Aorta (tissue), 5 donors: ENCODE measurements around the gene CCDC88C. TPM values are rescaled to one million over a fixed set of nuclear protein-coding genes. Genes with fewer than 3 reads are reported as not detected.

Experiments used
- ATAC-seq: fragments of 200-7000 bp; cut with Tn5 transposase; one replicate; pipeline ENCODE4 v1.9.1; 2022; ENCODE audit warnings: moderate library complexity; ENCODE audit not compliant: low FRiP score
- DNase-seq, 2 donors: peaks; one replicate each; pipeline ENCODE4 v3.0.0-alpha.2; 2020
- H3K27ac ChIP-seq, 2 donors: one replicate each; pipeline ENCODE4 v1.5.1; 2013; ENCODE audit warnings: low read length in 2 of 2, mild to moderate bottlenecking in 2 of 2, moderate library complexity in 2 of 2, control low read depth in 1 of 2, inconsistent platforms in 1 of 2, low read depth in 1 of 2
- H3K27me3 ChIP-seq, 2 donors: one replicate each; pipeline ENCODE4 v1.6.1; 2013; ENCODE audit warnings: control low read depth in 1 of 2, low read length in 1 of 2, mild to moderate bottlenecking in 1 of 2, moderate library complexity in 1 of 2; ENCODE audit not compliant: insufficient read depth in 2 of 2, control insufficient read depth in 1 of 2
- H3K36me3 ChIP-seq, 2 donors: one replicate each; pipeline ENCODE4 v1.6.1; 2013; ENCODE audit warnings: control low read depth in 1 of 2, low read length in 1 of 2, mild to moderate bottlenecking in 1 of 2; ENCODE audit not compliant: insufficient read depth in 2 of 2, control insufficient read depth in 1 of 2
- H3K4me1 ChIP-seq, 2 donors: one replicate each; pipeline ENCODE4 v1.6.1; 2013; ENCODE audit warnings: low read length in 2 of 2, control low read depth in 1 of 2, mild to moderate bottlenecking in 1 of 2, moderate library complexity in 1 of 2; ENCODE audit not compliant: insufficient read depth in 2 of 2, control insufficient read depth in 1 of 2
- H3K4me3 ChIP-seq, 2 donors: one replicate each; pipeline ENCODE4 v1.5.1; 2013; ENCODE audit warnings: low read length in 2 of 2, control low read depth in 1 of 2, mild to moderate bottlenecking in 1 of 2
- H3K9me3 ChIP-seq: one replicate; pipeline ENCODE4 v1.6.1; 2013; ENCODE audit warnings: mild to moderate bottlenecking, low read length; ENCODE audit not compliant: control insufficient read depth
- WGBS, 2 donors: extraction: QIAGEN DNeasy Blood & Tissue Kit; methylation state at CpG; one replicate each; pipeline ENCODE4 v1.1.7; 2013; 5-methylcytosine and 5-hydroxymethylcytosine counted together
- intact Hi-C, 2 donors: fragments of 100-400 bp; cut with DNase I; formaldehyde crosslinking; loops; one replicate each; pipeline versions ENCODE4 v1.14.2 to v1.15.0; 2022
- polyA plus RNA-seq, 2 donors: library from polyadenylated mRNA; stranded (reverse); fragments of 200-250 nt; gene quantifications; one replicate each; pipeline ENCODE4 v1.2.3, GENCODE V29; 2013
- total RNA-seq, 2 donors: library from RNA; stranded (reverse); fragmentation: NEBNext Ultra II Directional; extraction: Animal tissue kit (Norgen Biotek cat#: 25700); gene quantifications; one replicate each; pipeline ENCODE4 v1.2.1, GENCODE V29; 2021
- donor health status: healthy with polysubstance abuse.
- donor health status: Bipolar disorder and iron deficiency.
- donor health status: DM: no; HTN: no; CAD: no.
- donor health status: DM: no; HTN: no; CAD: no.
- donor health status: DM: yes; HTN: yes; CAD: no.

CCDC88C gene
- total and polyA plus RNA-seq, 4 donors, result 0.33 to 18.4 (median 6.1) TPM

DNA sequence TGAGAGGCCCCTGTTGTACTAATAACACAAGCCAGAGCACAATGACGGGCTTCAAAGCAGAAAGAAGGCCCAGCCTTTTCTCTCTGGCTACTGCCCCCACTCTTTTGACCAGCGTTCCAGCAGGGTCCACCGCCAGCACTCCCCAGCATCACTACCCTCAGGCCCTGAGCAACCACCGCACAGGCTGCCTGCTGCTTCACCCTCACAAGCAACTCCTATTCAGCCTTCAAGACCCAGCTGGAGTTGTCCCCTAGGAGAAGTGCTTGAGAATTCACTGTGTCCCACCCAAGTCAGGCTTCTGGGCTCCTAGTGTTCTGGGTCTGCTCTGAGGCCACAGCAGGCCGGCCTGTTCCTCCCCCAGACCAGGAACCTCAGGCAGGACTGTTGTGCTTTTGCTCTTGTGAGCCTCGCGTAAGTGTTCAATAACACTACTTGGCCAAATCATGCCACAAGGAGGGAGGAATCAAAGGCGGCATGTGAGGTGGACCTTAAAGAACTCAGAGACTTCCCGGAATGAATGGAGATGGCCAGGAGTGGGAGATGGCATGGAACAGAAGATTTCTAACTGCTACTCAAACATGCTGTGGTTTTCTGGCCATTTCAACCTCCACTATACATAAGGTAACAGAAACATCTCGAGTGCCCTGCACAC, 89.8 kb downstream of the CCDC88C start:
- 93% methylated on average over 10 of the region's 10 CpGs for WGBS, 2 donors
- no peak overlapping the region for H3K4me3 ChIP-seq
- ATAC-seq (no peak), DNase-seq (peak in 1 of 2 donors; percentile 56)
- no peaks in the 10 kb centered on the region for H3K27me3 ChIP-seq
- no peaks in the 10 kb centered on the region for H3K9me3 ChIP-seq
- H3K4me1 ChIP-seq, result no peaks in the 10 kb centered on the region
- H3K27ac ChIP-seq, result no peak overlapping the region
- intact Hi-C loops, result no loop called here
- H3K36me3 ChIP-seq, result no peaks in the 10 kb centered on the region

DNA sequence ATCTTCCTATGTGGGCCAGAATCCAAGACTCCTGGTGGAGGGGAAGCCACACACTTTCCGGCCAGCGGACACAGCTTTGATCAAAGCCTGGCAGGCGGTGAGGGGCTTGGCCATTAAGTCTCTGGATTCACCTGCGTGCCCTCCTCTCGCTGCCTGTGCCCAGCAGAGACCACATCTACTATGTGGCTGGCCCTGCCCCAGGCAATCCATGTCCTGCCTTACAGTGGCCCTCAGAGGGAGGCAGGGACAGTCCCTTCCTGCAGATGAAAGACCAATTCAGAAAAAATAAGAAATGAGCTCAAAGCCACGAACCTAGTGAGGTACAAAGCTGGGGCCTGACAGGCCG, 90.4 kb downstream of the CCDC88C start:
- intact Hi-C loops, result no loop called here
- Histone ChIP-seq H3K27ac (no peak overlapping the region), H3K36me3 (no peaks in the 10 kb centered on the region), H3K4me3 (no peak overlapping the region), H3K27me3 (no peaks in the 10 kb centered on the region), H3K4me1 (no peaks in the 10 kb centered on the region), H3K9me3 (no peaks in the 10 kb centered on the region)
- peak in 1 of 2 donors; percentile 63 for DNase-seq
- ATAC-seq, result no peak
- WGBS, 2 donors, result 94 to 95% methylated on average over 7 of the region's 7 CpGs

DNA sequence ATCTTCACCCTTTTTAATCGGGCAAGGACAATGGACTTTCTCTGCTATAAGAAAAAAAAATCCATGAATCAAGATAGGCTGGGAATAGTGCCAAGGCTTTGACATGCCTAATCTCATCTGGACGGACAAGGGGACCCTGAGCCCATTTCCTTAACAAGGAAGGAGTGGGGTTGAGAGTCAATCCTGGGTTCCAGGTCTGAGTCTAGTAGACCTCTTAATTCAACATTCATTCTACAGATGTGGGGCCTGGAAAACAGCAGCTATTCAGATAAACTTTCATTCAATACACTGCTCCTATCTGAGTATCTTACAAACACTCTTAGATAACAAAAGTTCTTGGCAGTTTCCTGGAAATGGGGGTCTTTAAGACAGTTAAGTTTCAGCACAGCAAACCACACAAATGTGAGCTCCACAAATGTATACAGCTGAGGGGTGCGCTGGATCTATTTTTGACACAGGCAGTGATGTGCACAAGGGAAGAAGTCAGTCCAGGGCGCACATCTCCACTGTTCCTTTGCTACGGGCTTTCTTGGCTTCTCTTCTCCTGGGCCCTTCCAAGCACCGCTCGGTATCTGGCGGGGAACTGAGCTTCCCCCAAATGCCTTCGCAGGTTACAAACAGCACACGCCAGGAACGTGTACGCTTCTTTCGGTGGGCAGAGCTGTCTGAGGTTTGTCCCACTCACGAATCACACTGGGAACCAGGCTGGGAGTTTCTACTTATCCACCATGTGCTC, 90.9 kb downstream of the CCDC88C start:
- ATAC-seq, result no peak
- intact Hi-C loops, result no loop called here
- Histone ChIP-seq H3K4me1 (no peaks in the 10 kb centered on the region), H3K9me3 (no peaks in the 10 kb centered on the region), H3K27me3 (no peaks in the 10 kb centered on the region), H3K27ac (no peak overlapping the region), H3K36me3 (no peaks in the 10 kb centered on the region), H3K4me3 (no peak overlapping the region)
- peak in 1 of 2 donors; percentile 0 for DNase-seq
- 87 to 89% methylated on average over 14 of the region's 14 CpGs for WGBS, 2 donors

DNA sequence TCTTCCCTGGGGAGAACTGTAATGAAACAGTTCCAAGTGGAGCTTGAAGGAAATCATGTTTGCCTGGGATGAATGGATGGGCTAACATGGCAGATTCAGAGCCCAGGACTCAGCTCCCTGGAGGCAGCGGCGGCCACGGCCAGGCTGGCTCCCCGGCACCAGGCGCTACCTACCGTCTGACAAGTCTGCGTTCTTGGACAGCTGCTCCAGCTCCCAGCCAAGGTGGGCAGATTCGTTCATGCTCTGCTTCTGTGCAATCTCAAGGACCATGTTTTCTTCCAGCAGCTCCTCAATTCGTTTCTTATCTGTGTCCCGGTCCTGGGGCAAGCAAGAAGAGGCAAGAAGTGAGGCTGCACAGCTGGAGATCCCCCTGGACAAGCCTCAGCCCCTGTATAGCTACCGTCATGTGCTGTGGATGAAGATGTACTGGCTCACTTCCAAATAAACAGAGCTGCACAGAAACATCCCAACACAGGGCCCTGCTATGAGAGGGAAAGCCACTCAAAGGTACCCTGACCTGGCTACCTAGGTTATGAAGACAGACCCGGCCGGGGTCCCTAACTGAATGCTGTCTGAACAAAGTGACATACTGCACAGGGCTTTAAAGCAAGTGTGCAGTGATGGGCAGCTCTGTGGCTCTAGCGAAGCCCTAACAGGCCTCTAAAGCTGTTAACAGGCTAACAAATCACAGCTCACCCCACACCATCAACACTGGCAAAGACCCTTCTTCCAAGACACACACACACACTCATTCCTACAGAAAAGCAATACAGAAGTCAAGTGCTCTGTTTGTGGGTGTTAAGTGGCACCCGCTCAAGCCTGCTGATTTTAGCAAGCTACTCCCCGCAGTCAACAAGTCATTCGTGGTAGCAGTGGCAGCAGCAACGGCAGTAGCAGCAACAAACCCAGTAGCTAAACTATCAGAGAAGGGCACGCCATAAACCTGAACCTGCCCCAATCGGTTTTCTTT, 92.7 kb downstream of the CCDC88C start:
- Histone ChIP-seq H3K4me1 (no peaks in the 10 kb centered on the region), H3K36me3 (no peaks in the 10 kb centered on the region), H3K9me3 (no peaks in the 10 kb centered on the region), H3K27me3 (no peaks in the 10 kb centered on the region), H3K27ac (no peak overlapping the region), H3K4me3 (no peak overlapping the region)
- WGBS, 2 donors, result 80 to 82% methylated on average over 20 of the region's 20 CpGs
- peak in 1 of 2 donors; percentile 73 for DNase-seq
- intact Hi-C loops, result no loop called here
- no peak for ATAC-seq

DNA sequence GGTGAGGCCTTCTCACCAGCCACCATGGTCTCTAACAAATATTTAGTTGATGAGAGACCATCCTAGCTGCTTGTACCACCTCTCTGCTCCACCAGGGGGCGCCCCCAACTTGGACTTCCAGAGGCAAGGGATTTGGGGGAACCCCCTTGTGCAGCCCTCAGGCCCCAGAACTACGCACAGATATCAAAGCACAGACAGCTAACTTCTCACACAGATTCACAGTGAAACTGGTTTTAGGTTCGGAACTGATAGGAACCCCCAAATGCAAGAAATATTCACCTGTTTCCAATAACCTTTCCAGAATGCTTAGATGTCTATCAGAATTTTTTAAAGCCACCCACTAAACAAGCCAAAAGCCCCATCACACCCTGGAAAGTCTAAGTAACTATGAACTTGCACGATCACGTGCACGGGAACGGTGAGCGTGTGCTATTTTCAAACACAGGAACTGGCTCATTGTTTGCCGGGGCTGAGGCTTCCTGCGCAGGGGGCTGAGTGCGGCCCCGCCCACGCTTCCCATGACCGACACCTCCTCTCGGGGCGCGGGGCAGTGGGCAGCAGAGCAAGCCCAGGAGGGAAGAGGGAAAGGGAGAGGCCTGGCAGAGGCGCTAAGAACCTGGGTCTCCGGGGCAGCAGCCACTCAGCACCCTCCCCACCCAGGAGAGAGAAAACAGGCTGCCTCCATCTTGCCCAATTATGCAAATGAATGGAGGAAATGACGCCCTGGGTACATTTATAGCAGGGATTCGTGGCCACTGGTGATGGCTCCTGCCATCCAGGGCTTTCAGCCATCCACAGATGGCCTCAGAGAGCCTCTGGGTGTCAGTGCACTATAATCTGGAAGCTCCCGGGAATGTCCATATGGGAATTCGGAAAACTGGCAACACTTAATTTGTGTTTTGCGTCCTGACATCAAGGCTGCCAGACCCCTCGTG, 93.7 kb downstream of the CCDC88C start:
- peak; percentile 91 to 95 for DNase-seq
- Histone ChIP-seq H3K27me3 (no peaks in the 10 kb centered on the region), H3K27ac (no peak overlapping the region), H3K4me3 (no peak overlapping the region), H3K9me3 (no peaks in the 10 kb centered on the region), H3K36me3 (no peaks in the 10 kb centered on the region), H3K4me1 (no peaks in the 10 kb centered on the region)
- WGBS, 2 donors, result 23 to 34% methylated on average over 25 of the region's 25 CpGs
- peak; percentile 86 for ATAC-seq
- intact Hi-C loops, result loop anchor here (2.0 kb wide), 1 partner anchor 95 kb away; no protein-coding TSS in a partner anchor

DNA sequence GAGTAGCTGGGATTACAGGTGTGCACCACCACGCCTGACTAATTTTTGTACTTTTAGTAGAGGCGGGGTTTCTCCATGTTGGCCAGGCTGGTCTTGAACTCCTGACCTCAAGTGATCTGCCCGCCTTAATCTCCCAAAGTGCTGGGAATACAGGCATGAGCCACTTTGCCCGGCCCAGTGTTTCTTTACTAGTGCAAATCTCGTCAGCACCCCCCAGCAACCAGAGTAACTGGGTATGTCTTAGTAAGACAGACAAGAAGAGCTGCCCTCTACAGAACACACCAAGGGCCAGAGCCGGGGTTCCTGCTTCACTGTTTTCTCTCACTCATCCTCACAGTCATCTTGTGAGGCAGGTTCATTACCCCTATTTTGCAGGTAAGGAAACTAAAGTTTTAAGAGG, 94.6 kb downstream of the CCDC88C start:
- no peak overlapping the region for H3K4me3 ChIP-seq
- DNase-seq (peak in 1 of 2 donors; percentile 21), ATAC-seq (no peak)
- no peak overlapping the region for H3K27ac ChIP-seq
- H3K27me3 ChIP-seq, result no peaks in the 10 kb centered on the region
- H3K9me3 ChIP-seq, result no peaks in the 10 kb centered on the region
- 92 to 94% methylated on average over 6 of the region's 6 CpGs for WGBS, 2 donors
- H3K4me1 ChIP-seq, result no peaks in the 10 kb centered on the region
- H3K36me3 ChIP-seq, result no peaks in the 10 kb centered on the region
- intact Hi-C loops, result loop anchor here (2.0 kb wide), 1 partner anchor 96 kb away; no protein-coding TSS in a partner anchor

DNA sequence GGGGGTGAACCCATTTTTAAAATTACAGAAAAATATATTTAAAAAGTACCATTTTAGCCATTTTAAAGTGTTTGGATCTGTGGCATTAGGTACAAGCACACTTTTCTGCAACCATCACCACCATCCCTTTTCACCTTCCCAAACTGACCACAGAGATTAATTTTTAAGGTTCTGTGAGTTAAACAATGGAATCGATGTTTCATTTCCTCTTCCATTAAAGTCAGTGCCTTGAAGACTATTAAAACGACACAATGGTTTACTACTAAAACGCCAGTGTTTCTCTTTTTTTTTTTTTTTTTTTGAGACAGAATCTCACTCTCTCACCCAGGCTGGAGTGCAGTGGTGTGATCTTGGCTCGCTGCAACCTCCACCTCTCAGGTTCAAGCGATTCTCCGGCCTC, 95.0 kb downstream of the CCDC88C start:
- no peaks in the 10 kb centered on the region for H3K9me3 ChIP-seq
- DNase-seq (no peak), ATAC-seq (no peak)
- intact Hi-C loops, result loop anchor here (2.0 kb wide), 1 partner anchor 96 kb away; no protein-coding TSS in a partner anchor
- H3K4me1 ChIP-seq, result no peaks in the 10 kb centered on the region
- H3K27me3 ChIP-seq, result no peaks in the 10 kb centered on the region
- 93% methylated on average over 6 of the region's 6 CpGs for WGBS, 2 donors
- H3K36me3 ChIP-seq, result no peaks in the 10 kb centered on the region
- no peak overlapping the region for H3K27ac ChIP-seq
- no peak overlapping the region for H3K4me3 ChIP-seq

DNA sequence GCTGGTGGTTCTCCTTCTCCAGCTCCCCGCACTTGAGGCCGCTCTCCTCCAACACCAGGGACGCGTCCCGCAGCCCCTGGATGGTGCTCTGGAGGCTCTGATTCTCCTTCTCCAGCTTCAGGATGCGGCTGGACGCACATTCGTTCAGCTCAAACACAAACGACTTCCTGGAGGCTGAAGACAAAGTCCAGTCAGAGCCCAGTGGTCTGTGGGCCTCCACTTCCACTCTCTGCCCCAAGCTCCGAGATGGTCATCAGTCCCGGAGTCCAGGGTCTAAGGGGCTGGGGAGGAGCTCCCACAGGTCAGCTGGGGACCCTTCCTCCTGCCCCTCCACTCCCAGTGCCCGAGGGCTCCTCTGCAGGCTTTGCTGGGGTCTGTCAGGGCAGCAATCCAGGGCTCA, 96.5 kb downstream of the CCDC88C start:
- no peak for ATAC-seq
- intact Hi-C loops, result no loop called here
- Histone ChIP-seq H3K27ac (no peak overlapping the region), H3K9me3 (no peaks in the 10 kb centered on the region), H3K4me1 (no peaks in the 10 kb centered on the region), H3K4me3 (no peak overlapping the region), H3K36me3 (no peaks in the 10 kb centered on the region), H3K27me3 (no peaks in the 10 kb centered on the region)
- no peak for DNase-seq
- 89 to 96% methylated on average over 12 of the region's 12 CpGs for WGBS, 2 donors
